ENCODE results near the gene CYP24A1.
"Not testable (repeated sequence)": the region's sequence is repeated elsewhere in the genome, so short reads cannot be mapped to it uniquely, and the experiment has no call there.

Gene CYP24A1

GRCh38 chr20:54140927-54141566 is 32.7 kb downstream of the CYP24A1 start:
- no peak for DNase-seq (ENCODE audit: low read depth)
- no peak overlapping the region for H3K4me3 ChIP-seq (ENCODE audit: low read depth, low read length)

- no peak for DNase-seq (ENCODE audit: low read depth)
- no peak overlapping the region for H3K4me3 ChIP-seq (ENCODE audit: low read depth, low read length)
These were observed 33.3 kb downstream of the CYP24A1 start for GRCh38 chr20:54140486-54140885.

GRCh38 chr20:54140067-54140466 is 33.7 kb downstream of the CYP24A1 start:
- DNase-seq (ENCODE audit: low read depth): no peak
- no peak overlapping the region for H3K4me3 ChIP-seq (ENCODE audit: low read depth, low read length)

DNA sequence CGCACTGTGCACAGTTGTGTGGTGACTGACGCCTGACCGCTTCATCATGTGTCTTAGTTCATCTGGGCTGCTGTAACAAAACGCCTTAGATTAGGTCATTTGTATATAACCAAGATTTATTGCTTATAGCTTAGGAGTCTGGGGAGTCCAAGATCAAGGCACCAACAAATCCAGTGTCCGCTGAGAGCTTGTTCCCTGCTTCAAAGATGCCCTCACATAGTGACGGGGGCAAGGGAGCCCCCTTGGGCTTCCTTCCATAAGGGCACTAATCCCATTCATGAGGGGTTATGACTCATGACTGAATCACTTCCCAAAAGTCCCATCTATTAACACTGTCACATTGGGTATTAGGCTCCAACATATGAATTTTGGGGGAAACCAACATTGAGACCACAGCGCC is 34.6 kb downstream of the CYP24A1 start:
- H3K4me3 ChIP-seq (ENCODE audit: low read depth, low read length): no peak overlapping the region
- DNase-seq (ENCODE audit: low read depth): no peak

GRCh38 chr20:54138427-54138826 is 35.4 kb downstream of the CYP24A1 start:
- H3K4me3 ChIP-seq (ENCODE audit: low read depth, low read length): no peak overlapping the region
- DNase-seq (ENCODE audit: low read depth): no peak

DNA sequence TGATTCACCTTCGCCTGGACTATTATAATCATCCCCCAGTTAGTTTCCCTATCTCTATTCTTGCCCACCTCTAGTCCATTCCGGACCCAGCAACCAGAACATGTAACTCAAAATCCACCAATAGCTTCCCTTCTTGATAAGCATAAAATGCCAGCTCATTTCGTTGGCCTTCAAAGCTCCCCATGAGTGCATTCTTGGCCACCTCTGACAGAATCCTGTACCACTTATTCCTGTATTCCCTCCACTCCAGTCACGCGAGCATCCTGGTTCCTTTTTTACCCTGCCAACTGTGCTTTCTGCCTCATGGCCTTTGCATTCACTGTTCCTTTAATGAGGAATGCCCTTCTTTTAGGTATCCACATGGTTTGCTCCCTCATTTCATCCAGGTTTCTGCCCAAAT is 36.7 kb downstream of the CYP24A1 start:
- no peak overlapping the region for H3K4me3 ChIP-seq (ENCODE audit: low read depth, low read length)
- DNase-seq (ENCODE audit: low read depth): no peak

DNA sequence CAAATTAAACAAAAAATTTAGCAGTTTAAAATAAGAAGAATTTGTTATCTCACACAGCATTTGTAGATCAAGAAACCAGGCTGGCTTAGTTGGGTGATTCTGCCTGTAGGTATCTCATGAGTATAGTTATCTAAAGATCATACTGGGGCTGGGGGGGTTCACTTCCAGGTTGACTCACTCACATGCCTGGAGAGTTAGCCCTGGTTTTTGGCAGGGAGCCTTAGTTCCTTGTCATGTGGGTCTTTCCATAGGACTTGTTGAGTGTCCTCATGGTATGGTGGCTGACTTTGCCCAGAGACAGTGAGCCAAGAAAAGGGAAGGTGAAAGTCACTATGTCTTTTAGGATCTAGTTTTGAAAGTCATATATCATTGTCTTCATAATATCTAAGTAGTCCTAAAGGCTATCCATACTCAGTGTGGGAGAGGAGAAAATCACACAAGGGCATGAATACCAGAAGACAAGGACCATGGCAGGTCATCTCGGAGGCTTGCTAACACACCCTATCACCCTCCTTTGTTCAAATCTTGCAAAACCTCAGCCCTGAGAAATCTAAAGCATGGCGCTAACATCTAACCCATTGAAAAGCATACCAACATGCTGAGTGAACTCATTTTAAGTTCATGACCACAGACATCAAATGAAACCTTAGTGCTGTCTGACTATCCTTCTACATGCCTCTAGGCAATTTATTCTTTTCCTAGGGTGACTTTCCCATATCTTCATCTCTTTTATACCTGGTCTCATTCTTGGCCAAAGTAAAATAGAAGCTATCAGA is 39.2 kb downstream of the CYP24A1 start:
- DNase-seq (ENCODE audit: low read depth): no peak
- H3K4me3 ChIP-seq (ENCODE audit: low read depth, low read length): no peak overlapping the region

GRCh38 chr20:54133434-54134427 is 40.1 kb downstream of the CYP24A1 start:
- H3K4me3 ChIP-seq (ENCODE audit: low read depth, low read length): no peak overlapping the region
- no peak for DNase-seq (ENCODE audit: low read depth)

DNA sequence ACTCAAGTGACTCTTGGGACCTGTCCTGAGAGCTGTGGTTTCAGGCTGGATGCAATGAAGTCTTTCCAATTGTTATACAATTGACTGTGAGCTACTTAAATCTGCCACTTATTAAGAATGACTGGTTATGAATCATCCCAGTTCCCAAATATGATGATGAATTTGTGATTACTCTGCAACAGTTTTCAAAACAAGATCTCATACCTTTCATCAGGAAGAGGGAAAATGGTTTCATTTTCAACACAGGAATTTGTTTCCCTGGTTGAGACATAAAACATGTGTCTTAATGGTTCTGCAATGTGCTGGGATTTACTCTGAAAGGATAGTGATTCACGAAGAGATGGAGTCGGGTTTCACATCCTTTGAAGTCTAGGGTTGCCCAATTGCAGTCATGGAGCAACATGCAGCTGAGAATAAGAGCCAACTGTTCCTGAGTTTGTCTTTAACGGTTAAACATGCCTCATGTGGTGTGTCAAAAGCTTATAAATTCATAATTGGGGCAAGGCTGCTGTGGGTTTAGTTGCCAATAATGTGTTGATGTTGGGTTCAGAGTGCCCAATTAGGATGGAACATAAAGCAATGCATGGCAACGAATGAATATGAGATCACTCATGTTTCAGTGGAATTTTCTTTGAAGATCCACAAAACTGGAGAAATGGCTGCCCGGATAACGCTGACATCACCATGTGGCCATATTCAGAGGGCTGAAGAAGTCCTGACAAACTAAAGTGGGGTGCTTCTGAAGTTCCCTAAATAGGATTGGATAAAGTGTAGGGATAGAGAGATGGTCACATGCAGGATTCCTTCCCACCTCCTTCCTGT is 41.0 kb downstream of the CYP24A1 start:
- no peak overlapping the region for H3K4me3 ChIP-seq (ENCODE audit: low read depth, low read length)
- peak; percentile 98 for DNase-seq (ENCODE audit: low read depth)

- no peak overlapping the region for H3K4me3 ChIP-seq (ENCODE audit: low read depth, low read length)
- no peak for DNase-seq (ENCODE audit: low read depth)
These were observed 41.8 kb downstream of the CYP24A1 start for GRCh38 chr20:54131675-54132611.

GRCh38 chr20:54131125-54131524 is 42.7 kb downstream of the CYP24A1 start:
- not testable (repeated sequence) for DNase-seq (ENCODE audit: low read depth); H3K4me3 ChIP-seq (ENCODE audit: low read depth, low read length)

DNA sequence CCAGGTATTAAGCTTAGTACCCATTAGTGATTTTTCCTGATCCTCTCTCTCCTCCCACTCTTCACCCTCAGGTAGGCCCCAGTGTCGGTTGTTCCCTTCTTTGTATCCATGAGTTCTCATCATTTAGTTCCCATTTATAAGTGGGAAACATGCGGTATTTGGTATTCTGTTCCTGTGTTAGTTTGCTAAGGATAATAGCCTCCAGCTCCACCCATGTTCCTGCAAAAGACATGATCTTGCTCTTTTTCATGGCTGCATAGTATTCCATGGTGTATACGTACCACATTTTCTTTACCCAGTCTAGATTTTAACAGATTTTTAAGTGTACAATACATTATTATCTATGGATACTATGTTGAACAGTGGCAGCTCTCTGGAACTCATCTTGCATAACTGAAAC is 44.4 kb downstream of the CYP24A1 start:
- H3K4me3 ChIP-seq (ENCODE audit: low read depth, low read length): no peak overlapping the region
- DNase-seq (ENCODE audit: low read depth): no peak

DNA sequence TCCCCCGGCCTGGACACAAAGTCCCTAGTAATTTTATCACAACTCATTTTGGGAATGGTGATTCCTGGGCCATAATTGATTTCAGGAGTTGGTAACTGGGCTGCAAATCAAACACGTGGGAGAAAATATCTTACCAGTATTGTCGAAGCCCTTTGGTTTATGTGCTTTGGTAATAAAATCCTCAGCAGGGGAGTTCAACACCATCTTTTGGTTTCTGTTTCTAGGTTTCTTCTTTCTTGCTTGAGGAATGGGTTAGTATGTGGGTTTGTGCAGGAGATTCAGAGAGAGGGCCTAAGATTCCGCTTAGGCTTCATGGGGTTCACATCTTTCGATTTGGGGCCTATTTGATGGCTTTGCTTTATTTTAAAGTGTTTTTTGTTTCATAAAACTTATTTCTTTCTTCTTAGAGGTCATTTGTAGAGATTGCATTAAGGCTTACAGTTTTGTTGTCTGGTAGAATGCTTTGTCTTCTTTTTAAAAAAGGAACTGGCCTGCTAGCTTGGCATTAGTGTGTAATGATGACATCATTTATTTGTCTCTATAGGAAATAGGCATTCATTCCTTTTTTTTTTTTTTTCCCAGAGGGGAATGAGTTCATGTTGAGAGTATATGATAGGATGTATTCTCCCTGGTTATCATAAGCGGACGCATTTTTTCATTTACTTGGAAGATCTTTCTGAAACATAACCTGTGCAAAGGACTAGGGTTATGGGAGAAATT is 45.8 kb downstream of the CYP24A1 start:
- no peak for DNase-seq (ENCODE audit: low read depth)
- H3K4me3 ChIP-seq (ENCODE audit: low read depth, low read length): no peak overlapping the region

GRCh38 chr20:54126806-54127655 is 46.8 kb downstream of the CYP24A1 start:
- no peak for DNase-seq (ENCODE audit: low read depth)

DNA sequence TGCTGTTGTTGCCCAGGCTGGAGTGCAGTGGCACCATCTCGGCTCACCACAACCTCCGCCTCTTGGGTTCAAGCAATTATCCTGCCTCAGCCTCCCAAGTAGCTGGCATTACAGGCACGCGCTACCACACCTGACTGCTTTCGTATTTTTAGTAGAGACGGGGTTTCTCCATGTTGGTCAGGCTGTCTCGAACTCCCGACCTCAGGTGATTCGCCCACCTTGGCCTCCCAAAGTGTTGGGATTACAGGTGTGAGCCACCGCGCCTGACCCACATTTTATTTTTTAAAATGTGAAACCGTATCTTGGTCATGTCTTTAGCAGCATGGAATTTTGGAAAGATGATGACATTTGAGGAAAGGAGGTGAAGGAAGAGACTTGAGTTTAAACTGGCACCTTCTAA is 47.5 kb downstream of the CYP24A1 start:
- not testable (repeated sequence) for DNase-seq (ENCODE audit: low read depth); H3K4me3 ChIP-seq (ENCODE audit: low read depth, low read length)

More at GRCh38 chr20:54126806-54127655, 46.8 kb downstream of the CYP24A1 start:
- H3K4me3 ChIP-seq (ENCODE audit: low read depth, low read length): no peak overlapping the region

- DNase-seq (ENCODE audit: low read depth): peak; percentile 95
- no peak overlapping the region for H3K4me3 ChIP-seq (ENCODE audit: low read depth, low read length)
These were observed 50.1 kb downstream of the CYP24A1 start for GRCh38 chr20:54123587-54124180.

Measured in skeletal muscle cell (primary cell).